Suprapubic skin (tissue), 4 donors: ENCODE measurements around the gene STX12.

ENCODE experiments used
- EP300 ChIP-seq: sonication (generic); formaldehyde crosslinking; IDR thresholded peaks from one replicate; pipeline ENCODE4 v1.6.1; 2017; ENCODE audit warnings: antibody characterized with exemption
- POLR2AphosphoS5 ChIP-seq, 3 donors: sonication (generic); formaldehyde crosslinking; IDR thresholded peaks; one replicate each; pipeline ENCODE4 v1.6.1; 2017; ENCODE audit warnings: antibody characterized with exemption in 3 of 3
- TF ChIP-seq, protein P1 (sequence below), 2 donors: fragments of 200-600 bp in 1 of 2; fragments of 450-650 bp in 1 of 2; sonication (generic) in 1 of 2; IDR thresholded peaks; one replicate each; pipeline ENCODE4 v1.5.1; 2016 to 2019; ENCODE audit warnings: antibody characterized with exemption in 2 of 2, mild to moderate bottlenecking in 1 of 2, moderate library complexity in 1 of 2

DNA sequence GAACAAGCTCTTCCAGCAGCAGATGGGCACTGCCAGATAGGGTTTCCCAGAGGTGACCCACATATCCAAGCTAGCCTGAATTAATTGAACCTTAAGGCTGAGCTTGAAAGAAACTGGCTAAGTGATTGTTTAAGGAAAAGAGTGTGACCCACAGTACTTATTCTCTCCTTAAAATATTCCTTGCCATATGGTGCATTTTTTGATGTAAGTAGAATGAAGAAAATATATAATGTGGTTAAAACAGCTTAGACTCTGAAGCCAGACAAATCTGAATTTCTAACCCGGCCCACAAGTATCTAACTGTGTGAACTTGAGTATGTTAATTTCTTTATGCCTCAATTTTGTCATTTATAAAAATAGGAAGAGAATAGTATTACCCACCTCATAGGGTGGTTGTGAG is 62.5 kb downstream of the STX12 start:
- TF ChIP-seq, protein P1, sequence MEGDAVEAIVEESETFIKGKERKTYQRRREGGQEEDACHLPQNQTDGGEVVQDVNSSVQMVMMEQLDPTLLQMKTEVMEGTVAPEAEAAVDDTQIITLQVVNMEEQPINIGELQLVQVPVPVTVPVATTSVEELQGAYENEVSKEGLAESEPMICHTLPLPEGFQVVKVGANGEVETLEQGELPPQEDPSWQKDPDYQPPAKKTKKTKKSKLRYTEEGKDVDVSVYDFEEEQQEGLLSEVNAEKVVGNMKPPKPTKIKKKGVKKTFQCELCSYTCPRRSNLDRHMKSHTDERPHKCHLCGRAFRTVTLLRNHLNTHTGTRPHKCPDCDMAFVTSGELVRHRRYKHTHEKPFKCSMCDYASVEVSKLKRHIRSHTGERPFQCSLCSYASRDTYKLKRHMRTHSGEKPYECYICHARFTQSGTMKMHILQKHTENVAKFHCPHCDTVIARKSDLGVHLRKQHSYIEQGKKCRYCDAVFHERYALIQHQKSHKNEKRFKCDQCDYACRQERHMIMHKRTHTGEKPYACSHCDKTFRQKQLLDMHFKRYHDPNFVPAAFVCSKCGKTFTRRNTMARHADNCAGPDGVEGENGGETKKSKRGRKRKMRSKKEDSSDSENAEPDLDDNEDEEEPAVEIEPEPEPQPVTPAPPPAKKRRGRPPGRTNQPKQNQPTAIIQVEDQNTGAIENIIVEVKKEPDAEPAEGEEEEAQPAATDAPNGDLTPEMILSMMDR (IDR thresholded peaks at IDR 0.05) = no peak
- TF ChIP-seq POLR2AphosphoS5 (IDR thresholded peaks at IDR 0.05) (no peak), EP300 (no peak)
